WTC11 (cell line): ENCODE data around the gene DYNC2LI1. TPM values are rescaled to one million over a fixed set of nuclear protein-coding genes. Genes with fewer than 3 reads are reported as not detected.
A peak's percentile ranks its signal among the peaks of the same experiment; 100 is the strongest.

Experiments
- ATAC-seq: fragments of 200-7000 bp; cut with Tn5 transposase; 2 replicates; pipeline ENCODE4 v1.10.0; 2021; ENCODE audit warnings: mild to moderate bottlenecking, moderate library complexity
- CTCF ChIA-PET: fragments of 300-600 bp; sonication (Branson Sonifier 250); formaldehyde crosslinking; loops from one replicate; lab custom pipeline; 2021; ENCODE audit warnings: antibody characterized with exemption; lab: Charles Lee
- POLR2A ChIA-PET: fragments of 350-600 bp; sonication (Branson Sonifier 250); formaldehyde crosslinking; loops from one replicate; lab custom pipeline; 2021; ENCODE audit warnings: antibody characterized with exemption; lab: Charles Lee
- DNase-seq: peaks from one replicate; pipeline ENCODE4 v3.0.0; 2021; ENCODE audit warnings: low spot score
- H3K27ac Mint-ChIP-seq: 2 replicates; pipeline ENCODE4 v1.8.0; 2021; ENCODE audit warnings: mixed read lengths
- H3K27me3 Mint-ChIP-seq: 2 replicates; pipeline ENCODE4 v1.8.0; 2021; ENCODE audit warnings: low read depth, mild to moderate bottlenecking, moderate library complexity, mixed read lengths
- H3K36me3 Mint-ChIP-seq: 2 replicates; pipeline ENCODE4 v1.8.0; 2021; ENCODE audit warnings: mixed read lengths
- H3K4me1 Mint-ChIP-seq: 2 replicates; pipeline ENCODE4 v1.8.0; 2022; ENCODE audit warnings: mixed read lengths
- H3K4me3 Mint-ChIP-seq: 2 replicates; pipeline ENCODE4 v1.8.0; 2021; ENCODE audit warnings: mild to moderate bottlenecking, moderate library complexity, mixed read lengths
- H3K9me3 Mint-ChIP-seq: 2 replicates; pipeline ENCODE4 v1.8.0; 2021; ENCODE audit warnings: mixed read lengths
- EMX1 ChIP-seq: fragments of 250-450 bp; sonication (Bioruptor Pico); IDR thresholded peaks from 2 replicates; pipeline ENCODE4 v1.8.0; 2021; ENCODE audit warnings: mild to moderate bottlenecking
- ETV6 ChIP-seq: sonication (generic); formaldehyde crosslinking; IDR thresholded peaks from 2 replicates; pipeline ENCODE4 v1.8.1; 2022; ENCODE audit warnings: mild to moderate bottlenecking, missing genetic modification reagents
- HMGA2 ChIP-seq: fragments of 250-450 bp; sonication (Bioruptor Pico); IDR thresholded peaks from 2 replicates; pipeline ENCODE4 v1.4.0; 2021; ENCODE audit warnings: mild to moderate bottlenecking, moderate library complexity
- MYBL2 ChIP-seq: sonication (generic); formaldehyde crosslinking; IDR thresholded peaks from 2 replicates; pipeline ENCODE4 v1.8.1; 2023; ENCODE audit warnings: mild to moderate bottlenecking, moderate library complexity, missing genetic modification reagents
- OVOL2 ChIP-seq: fragments of 250-450 bp; sonication (Bioruptor Pico); IDR thresholded peaks from 2 replicates; pipeline ENCODE4 v1.9.0; 2021; ENCODE audit warnings: mild to moderate bottlenecking, borderline replicate concordance
- RORB ChIP-seq: fragments of 250-450 bp; sonication (Bioruptor Pico); IDR thresholded peaks from 2 replicates; pipeline ENCODE4 v1.9.0; 2021; ENCODE audit warnings: mild to moderate bottlenecking
- SOX15 ChIP-seq: fragments of 250-450 bp; sonication (Bioruptor Pico); IDR thresholded peaks from 2 replicates; pipeline ENCODE4 v1.9.0; 2021; ENCODE audit warnings: mild to moderate bottlenecking
- TEAD4 ChIP-seq: sonication (generic); formaldehyde crosslinking; IDR thresholded peaks from 2 replicates; pipeline ENCODE4 v1.8.0; 2022; ENCODE audit warnings: mild to moderate bottlenecking, missing genetic modification reagents
- ZNF138 ChIP-seq: sonication (generic); formaldehyde crosslinking; conservative IDR thresholded peaks from 2 replicates; pipeline ENCODE4 v1.8.1; 2022; ENCODE audit warnings: mild to moderate bottlenecking, moderate library complexity, missing genetic modification reagents
- ZNF396 ChIP-seq: fragments of 250-450 bp; sonication (Bioruptor Pico); IDR thresholded peaks from 2 replicates; pipeline ENCODE4 v1.8.0; 2021; ENCODE audit warnings: mild to moderate bottlenecking, moderate library complexity, borderline replicate concordance
- ZNF416 ChIP-seq: fragments of 250-450 bp; sonication (Bioruptor Pico); IDR thresholded peaks from 2 replicates; pipeline ENCODE4 v1.9.0; 2021; ENCODE audit warnings: mild to moderate bottlenecking, inconsistent platforms
- ZNF423 ChIP-seq: fragments of 250-450 bp; sonication (Bioruptor Pico); IDR thresholded peaks from 2 replicates; pipeline ENCODE4 v2.1.2; 2022; ENCODE audit warnings: mild to moderate bottlenecking, moderate library complexity
- ZNF671 ChIP-seq: fragments of 250-450 bp; sonication (Bioruptor Pico); IDR thresholded peaks from 2 replicates; pipeline ENCODE4 v1.8.0; 2021; ENCODE audit warnings: mild to moderate bottlenecking
- total RNA-seq: library from RNA; stranded (reverse); gene quantifications from 3 replicates; pipeline ENCODE4 v1.2.3, GENCODE V29; 2021
- TF ChIP-seq, protein P1 (sequence below): fragments of 250-450 bp; sonication (Bioruptor Pico); IDR thresholded peaks from 2 replicates; pipeline ENCODE4 v2.1.2; 2022; ENCODE audit warnings: mild to moderate bottlenecking, moderate library complexity
- TF ChIP-seq, protein P2 (sequence below): sonication (generic); formaldehyde crosslinking; IDR thresholded peaks from 2 replicates; pipeline ENCODE4 v1.8.1; 2023; ENCODE audit warnings: mild to moderate bottlenecking, missing genetic modification reagents, moderate library complexity
- TF ChIP-seq, protein P3 (sequence below): sonication (generic); formaldehyde crosslinking; IDR thresholded peaks from 2 replicates; pipeline ENCODE4 v1.8.1; 2023; ENCODE audit warnings: mild to moderate bottlenecking, missing genetic modification reagents, borderline replicate concordance
- TF ChIP-seq, protein P4 (sequence below): sonication (generic); formaldehyde crosslinking; IDR thresholded peaks from 2 replicates; pipeline ENCODE4 v1.8.1; 2023; ENCODE audit warnings: mild to moderate bottlenecking, missing genetic modification reagents
- TF ChIP-seq, protein P5 (sequence below): sonication (generic); formaldehyde crosslinking; IDR thresholded peaks from 2 replicates; pipeline ENCODE4 v1.8.0; 2022; ENCODE audit warnings: mild to moderate bottlenecking, missing genetic modification reagents
- TF ChIP-seq, protein P6 (sequence below): sonication (generic); formaldehyde crosslinking; IDR thresholded peaks from 2 replicates; pipeline ENCODE4 v1.8.1; 2022; ENCODE audit warnings: mild to moderate bottlenecking, missing genetic modification reagents, moderate library complexity, borderline replicate concordance
- TF ChIP-seq, protein P7 (sequence below): fragments of 200-600 bp; IDR thresholded peaks from 2 replicates; pipeline ENCODE4 v1.8.0; 2022; ENCODE audit warnings: antibody characterized with exemption
- TF ChIP-seq, protein P8 (sequence below): sonication (generic); formaldehyde crosslinking; IDR thresholded peaks from 2 replicates; pipeline ENCODE4 v1.8.1; 2022; ENCODE audit warnings: missing genetic modification reagents, borderline replicate concordance
- TF ChIP-seq, protein P9 (sequence below): sonication (generic); formaldehyde crosslinking; IDR thresholded peaks from 2 replicates; pipeline ENCODE4 v1.8.1; 2023; ENCODE audit warnings: mild to moderate bottlenecking, moderate library complexity, missing genetic modification reagents

DYNC2LI1 gene
- total RNA-seq, 1 experiment from 2014 or later: 7.0 TPM

DNA sequence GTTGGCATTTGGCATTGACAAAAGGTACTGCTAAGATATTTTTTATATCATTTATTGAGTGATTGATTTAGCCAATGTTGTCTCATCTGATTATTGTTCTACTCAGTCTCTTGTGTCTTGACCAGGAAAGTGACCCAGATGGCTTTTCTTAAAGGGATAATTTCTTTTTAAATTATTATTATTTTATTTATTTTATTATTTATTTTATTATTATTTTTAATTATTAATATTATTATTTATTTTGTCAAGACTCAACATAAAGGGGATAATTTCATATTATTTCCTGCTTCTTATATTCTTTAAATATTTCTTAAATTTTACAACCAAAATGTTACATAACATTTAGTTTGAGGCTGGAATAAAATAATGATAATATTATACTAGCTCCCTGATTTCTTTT is 27.1 kb downstream of the DYNC2LI1 start:
- TF ChIP-seq, protein P1, sequence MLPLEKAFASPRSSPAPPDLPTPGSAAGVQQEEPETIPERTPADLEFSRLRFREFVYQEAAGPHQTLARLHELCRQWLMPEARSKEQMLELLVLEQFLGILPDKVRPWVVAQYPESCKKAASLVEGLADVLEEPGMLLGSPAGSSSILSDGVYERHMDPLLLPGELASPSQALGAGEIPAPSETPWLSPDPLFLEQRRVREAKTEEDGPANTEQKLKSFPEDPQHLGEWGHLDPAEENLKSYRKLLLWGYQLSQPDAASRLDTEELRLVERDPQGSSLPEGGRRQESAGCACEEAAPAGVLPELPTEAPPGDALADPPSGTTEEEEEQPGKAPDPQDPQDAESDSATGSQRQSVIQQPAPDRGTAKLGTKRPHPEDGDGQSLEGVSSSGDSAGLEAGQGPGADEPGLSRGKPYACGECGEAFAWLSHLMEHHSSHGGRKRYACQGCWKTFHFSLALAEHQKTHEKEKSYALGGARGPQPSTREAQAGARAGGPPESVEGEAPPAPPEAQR (CRISPR knock-in tag): no peak
- TF ChIP-seq ZNF671 (no peak), ZNF138 (no peak), EMX1 (CRISPR knock-in tag) (no peak), RORB (CRISPR knock-in tag) (no peak), HMGA2 (peak; percentile 98)
- Mint-ChIP-seq H3K9me3 (no peaks in the 10 kb centered on the region), H3K4me1 (no peaks in the 10 kb centered on the region), H3K36me3 (no peaks in the 10 kb centered on the region), H3K27ac (no peak overlapping the region), H3K4me3 (no peak overlapping the region), H3K27me3 (no peaks in the 10 kb centered on the region)
- DNase-seq: no peak
- ATAC-seq: no peak
- CTCF ChIA-PET: interaction anchor here (1.0 kb wide), 1 partner anchor 196 kb away, joined by 4 read pairs; no protein-coding TSS in a partner anchor
- POLR2A ChIA-PET: no interaction called here

DNA sequence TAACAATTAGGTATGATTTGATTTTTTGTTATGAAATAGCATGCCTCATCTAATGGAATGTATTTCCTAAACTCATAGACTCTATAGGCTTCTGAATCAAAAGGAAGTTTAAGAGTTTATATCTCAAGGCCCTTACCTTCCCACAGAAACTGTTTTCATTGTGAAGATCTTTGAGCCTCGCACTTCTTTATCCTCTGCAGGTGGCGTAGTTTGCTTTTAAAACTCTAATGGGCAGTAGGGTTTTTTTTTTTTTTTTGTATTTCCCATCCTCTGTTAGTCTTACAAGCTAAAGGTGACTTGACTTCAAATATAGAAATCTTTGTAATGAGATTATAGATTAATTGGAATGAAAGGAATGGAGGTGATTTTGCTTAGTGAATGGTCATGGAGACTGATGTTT is 28.3 kb downstream of the DYNC2LI1 start:
- H3K27me3 Mint-ChIP-seq: no peaks in the 10 kb centered on the region
- POLR2A ChIA-PET: no interaction called here
- H3K27ac Mint-ChIP-seq: no peak overlapping the region
- no peaks in the 10 kb centered on the region for H3K4me1 Mint-ChIP-seq
- no peak for DNase-seq
- CTCF ChIA-PET: interaction anchor here (0.6 kb wide), 2 partner anchors 192 to 197 kb away, joined by 3 read pairs; no protein-coding TSS in a partner anchor
- no peaks in the 10 kb centered on the region for H3K36me3 Mint-ChIP-seq
- H3K9me3 Mint-ChIP-seq: no peaks in the 10 kb centered on the region
- no peak for ATAC-seq
- H3K4me3 Mint-ChIP-seq: no peak overlapping the region
- TF ChIP-seq, protein P2, sequence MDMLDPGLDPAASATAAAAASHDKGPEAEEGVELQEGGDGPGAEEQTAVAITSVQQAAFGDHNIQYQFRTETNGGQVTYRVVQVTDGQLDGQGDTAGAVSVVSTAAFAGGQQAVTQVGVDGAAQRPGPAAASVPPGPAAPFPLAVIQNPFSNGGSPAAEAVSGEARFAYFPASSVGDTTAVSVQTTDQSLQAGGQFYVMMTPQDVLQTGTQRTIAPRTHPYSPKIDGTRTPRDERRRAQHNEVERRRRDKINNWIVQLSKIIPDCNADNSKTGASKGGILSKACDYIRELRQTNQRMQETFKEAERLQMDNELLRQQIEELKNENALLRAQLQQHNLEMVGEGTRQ: no peak
- TF ChIP-seq MYBL2 (CRISPR knock-in tag) (no peak), TEAD4 (CRISPR knock-in tag) (no peak), ZNF396 (CRISPR knock-in tag) (no peak), ZNF423 (CRISPR knock-in tag) (no peak), ZNF416 (CRISPR knock-in tag) (no peak), OVOL2 (no peak), ETV6 (CRISPR knock-in tag) (no peak), SOX15 (CRISPR knock-in tag) (no peak)
- TF ChIP-seq, protein P3, sequence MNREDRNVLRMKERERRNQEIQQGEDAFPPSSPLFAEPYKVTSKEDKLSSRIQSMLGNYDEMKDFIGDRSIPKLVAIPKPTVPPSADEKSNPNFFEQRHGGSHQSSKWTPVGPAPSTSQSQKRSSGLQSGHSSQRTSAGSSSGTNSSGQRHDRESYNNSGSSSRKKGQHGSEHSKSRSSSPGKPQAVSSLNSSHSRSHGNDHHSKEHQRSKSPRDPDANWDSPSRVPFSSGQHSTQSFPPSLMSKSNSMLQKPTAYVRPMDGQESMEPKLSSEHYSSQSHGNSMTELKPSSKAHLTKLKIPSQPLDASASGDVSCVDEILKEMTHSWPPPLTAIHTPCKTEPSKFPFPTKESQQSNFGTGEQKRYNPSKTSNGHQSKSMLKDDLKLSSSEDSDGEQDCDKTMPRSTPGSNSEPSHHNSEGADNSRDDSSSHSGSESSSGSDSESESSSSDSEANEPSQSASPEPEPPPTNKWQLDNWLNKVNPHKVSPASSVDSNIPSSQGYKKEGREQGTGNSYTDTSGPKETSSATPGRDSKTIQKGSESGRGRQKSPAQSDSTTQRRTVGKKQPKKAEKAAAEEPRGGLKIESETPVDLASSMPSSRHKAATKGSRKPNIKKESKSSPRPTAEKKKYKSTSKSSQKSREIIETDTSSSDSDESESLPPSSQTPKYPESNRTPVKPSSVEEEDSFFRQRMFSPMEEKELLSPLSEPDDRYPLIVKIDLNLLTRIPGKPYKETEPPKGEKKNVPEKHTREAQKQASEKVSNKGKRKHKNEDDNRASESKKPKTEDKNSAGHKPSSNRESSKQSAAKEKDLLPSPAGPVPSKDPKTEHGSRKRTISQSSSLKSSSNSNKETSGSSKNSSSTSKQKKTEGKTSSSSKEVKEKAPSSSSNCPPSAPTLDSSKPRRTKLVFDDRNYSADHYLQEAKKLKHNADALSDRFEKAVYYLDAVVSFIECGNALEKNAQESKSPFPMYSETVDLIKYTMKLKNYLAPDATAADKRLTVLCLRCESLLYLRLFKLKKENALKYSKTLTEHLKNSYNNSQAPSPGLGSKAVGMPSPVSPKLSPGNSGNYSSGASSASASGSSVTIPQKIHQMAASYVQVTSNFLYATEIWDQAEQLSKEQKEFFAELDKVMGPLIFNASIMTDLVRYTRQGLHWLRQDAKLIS (CRISPR knock-in tag): no peak
- TF ChIP-seq, protein P4, sequence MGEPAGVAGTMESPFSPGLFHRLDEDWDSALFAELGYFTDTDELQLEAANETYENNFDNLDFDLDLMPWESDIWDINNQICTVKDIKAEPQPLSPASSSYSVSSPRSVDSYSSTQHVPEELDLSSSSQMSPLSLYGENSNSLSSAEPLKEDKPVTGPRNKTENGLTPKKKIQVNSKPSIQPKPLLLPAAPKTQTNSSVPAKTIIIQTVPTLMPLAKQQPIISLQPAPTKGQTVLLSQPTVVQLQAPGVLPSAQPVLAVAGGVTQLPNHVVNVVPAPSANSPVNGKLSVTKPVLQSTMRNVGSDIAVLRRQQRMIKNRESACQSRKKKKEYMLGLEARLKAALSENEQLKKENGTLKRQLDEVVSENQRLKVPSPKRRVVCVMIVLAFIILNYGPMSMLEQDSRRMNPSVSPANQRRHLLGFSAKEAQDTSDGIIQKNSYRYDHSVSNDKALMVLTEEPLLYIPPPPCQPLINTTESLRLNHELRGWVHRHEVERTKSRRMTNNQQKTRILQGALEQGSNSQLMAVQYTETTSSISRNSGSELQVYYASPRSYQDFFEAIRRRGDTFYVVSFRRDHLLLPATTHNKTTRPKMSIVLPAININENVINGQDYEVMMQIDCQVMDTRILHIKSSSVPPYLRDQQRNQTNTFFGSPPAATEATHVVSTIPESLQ (CRISPR knock-in tag): no peak
- TF ChIP-seq, protein P5, sequence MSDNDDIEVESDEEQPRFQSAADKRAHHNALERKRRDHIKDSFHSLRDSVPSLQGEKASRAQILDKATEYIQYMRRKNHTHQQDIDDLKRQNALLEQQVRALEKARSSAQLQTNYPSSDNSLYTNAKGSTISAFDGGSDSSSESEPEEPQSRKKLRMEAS (CRISPR knock-in tag): no peak
- TF ChIP-seq, protein P6, sequence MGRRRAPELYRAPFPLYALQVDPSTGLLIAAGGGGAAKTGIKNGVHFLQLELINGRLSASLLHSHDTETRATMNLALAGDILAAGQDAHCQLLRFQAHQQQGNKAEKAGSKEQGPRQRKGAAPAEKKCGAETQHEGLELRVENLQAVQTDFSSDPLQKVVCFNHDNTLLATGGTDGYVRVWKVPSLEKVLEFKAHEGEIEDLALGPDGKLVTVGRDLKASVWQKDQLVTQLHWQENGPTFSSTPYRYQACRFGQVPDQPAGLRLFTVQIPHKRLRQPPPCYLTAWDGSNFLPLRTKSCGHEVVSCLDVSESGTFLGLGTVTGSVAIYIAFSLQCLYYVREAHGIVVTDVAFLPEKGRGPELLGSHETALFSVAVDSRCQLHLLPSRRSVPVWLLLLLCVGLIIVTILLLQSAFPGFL (CRISPR knock-in tag): no peak
- TF ChIP-seq, protein P7, sequence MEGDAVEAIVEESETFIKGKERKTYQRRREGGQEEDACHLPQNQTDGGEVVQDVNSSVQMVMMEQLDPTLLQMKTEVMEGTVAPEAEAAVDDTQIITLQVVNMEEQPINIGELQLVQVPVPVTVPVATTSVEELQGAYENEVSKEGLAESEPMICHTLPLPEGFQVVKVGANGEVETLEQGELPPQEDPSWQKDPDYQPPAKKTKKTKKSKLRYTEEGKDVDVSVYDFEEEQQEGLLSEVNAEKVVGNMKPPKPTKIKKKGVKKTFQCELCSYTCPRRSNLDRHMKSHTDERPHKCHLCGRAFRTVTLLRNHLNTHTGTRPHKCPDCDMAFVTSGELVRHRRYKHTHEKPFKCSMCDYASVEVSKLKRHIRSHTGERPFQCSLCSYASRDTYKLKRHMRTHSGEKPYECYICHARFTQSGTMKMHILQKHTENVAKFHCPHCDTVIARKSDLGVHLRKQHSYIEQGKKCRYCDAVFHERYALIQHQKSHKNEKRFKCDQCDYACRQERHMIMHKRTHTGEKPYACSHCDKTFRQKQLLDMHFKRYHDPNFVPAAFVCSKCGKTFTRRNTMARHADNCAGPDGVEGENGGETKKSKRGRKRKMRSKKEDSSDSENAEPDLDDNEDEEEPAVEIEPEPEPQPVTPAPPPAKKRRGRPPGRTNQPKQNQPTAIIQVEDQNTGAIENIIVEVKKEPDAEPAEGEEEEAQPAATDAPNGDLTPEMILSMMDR: no peak
- TF ChIP-seq, protein P8, sequence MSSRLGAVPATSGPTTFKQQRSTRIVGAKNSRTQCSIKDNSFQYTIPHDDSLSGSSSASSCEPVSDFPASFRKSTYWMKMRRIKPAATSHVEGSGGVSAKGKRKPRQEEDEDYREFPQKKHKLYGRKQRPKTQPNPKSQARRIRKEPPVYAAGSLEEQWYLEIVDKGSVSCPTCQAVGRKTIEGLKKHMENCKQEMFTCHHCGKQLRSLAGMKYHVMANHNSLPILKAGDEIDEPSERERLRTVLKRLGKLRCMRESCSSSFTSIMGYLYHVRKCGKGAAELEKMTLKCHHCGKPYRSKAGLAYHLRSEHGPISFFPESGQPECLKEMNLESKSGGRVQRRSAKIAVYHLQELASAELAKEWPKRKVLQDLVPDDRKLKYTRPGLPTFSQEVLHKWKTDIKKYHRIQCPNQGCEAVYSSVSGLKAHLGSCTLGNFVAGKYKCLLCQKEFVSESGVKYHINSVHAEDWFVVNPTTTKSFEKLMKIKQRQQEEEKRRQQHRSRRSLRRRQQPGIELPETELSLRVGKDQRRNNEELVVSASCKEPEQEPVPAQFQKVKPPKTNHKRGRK (CRISPR knock-in tag): no peak
- TF ChIP-seq, protein P9, sequence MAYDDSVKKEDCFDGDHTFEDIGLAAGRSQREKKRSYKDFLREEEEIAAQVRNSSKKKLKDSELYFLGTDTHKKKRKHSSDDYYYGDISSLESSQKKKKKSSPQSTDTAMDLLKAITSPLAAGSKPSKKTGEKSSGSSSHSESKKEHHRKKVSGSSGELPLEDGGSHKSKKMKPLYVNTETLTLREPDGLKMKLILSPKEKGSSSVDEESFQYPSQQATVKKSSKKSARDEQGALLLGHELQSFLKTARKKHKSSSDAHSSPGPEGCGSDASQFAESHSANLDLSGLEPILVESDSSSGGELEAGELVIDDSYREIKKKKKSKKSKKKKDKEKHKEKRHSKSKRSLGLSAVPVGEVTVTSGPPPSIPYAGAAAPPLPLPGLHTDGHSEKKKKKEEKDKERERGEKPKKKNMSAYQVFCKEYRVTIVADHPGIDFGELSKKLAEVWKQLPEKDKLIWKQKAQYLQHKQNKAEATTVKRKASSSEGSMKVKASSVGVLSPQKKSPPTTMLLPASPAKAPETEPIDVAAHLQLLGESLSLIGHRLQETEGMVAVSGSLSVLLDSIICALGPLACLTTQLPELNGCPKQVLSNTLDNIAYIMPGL (CRISPR knock-in tag): no peak
